C4-2B (cell line): ENCODE results near the gene SPRR2B.

ENCODE experiments used
- H3K27ac ChIP-seq: fragments of 450-650 bp; 2 replicates; pipeline ENCODE4 v1.5.1; 2017
- CTCF ChIP-seq: fragments of 450-650 bp; conservative IDR thresholded peaks from 2 replicates; pipeline ENCODE4 v1.5.1; 2017; ENCODE audit warnings: mild to moderate bottlenecking
- ZFX ChIP-seq: fragments of 450-650 bp; IDR thresholded peaks from 2 replicates; pipeline ENCODE4 v1.6.1; 2017

SPRR2B gene

GRCh38 chr1:153095764-153096163, 24.4 kb upstream of the SPRR2B start:
- TF ChIP-seq ZFX (no peak), CTCF (no peak)
- no peak overlapping the region for H3K27ac ChIP-seq

DNA sequence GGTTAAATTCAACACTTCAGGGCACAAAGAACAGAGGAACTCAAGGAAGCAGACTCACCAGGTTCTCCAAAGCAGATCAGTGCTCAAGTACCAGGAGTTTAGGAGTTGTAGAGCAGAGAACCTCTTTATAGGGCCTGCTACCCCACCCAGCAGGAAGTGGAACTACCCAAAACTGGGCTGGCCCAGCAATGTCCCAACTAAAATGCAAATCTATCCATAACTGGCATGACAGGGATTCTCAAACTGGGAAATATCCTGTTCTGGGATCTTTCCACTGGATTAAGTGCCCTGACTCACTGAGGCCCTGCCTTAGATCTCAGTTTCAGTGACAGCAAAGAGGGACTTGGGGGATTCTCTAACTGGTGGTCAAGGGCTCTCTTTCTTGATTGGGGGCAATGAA, 23.0 kb upstream of the SPRR2B start, which contains the start of gene SPRR2E:
Gene SPRR2E (minus strand): TSS at position 101 of the 400 bp plus-strand sequence. CDS start 775 bp downstream, outside the sequence.
- no peak within 1 kb of the TSS for H3K27ac ChIP-seq
- TF ChIP-seq CTCF (no peak), ZFX (no peak)

- TF ChIP-seq CTCF: no peak
- no peak for TF ChIP-seq ZFX
- no peak overlapping the region for H3K27ac ChIP-seq
These were observed 16.2 kb upstream of the SPRR2B start for GRCh38 chr1:153087652-153088051.

DNA sequence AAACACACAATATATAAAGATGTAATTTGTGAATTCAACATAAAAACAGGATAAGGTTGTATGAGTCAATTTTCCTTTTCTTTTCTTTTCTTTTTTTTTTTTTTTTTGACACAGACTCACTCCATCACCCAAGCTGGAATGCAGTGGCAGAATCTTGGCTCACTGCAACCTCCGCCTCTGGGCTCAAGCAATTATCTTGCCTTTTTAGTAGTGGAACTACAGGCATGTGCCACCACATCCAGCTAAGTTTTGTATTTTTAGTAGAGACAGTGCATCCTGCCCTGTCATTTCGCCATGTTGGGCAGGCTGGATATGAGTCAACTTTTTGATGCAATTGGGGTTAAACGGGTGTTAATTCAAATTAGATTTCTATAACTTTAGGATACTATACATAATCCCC, 10.3 kb upstream of the SPRR2B start:
- no peak overlapping the region for H3K27ac ChIP-seq
- TF ChIP-seq CTCF (no peak), ZFX (no peak)

GRCh38 chr1:153072806-153073726, 1.7 kb upstream of the SPRR2B start:
- no peak overlapping the region for H3K27ac ChIP-seq
- TF ChIP-seq ZFX (no peak), CTCF (no peak)

- TF ChIP-seq ZFX: no peak
These were observed 1.2 kb downstream of the SPRR2B start for GRCh38 chr1:153070243-153070642.

GRCh38 chr1:153058826-153059784, 12.3 kb downstream of the SPRR2B start:
- H3K27ac ChIP-seq: no peak overlapping the region
- no peak for TF ChIP-seq CTCF
- TF ChIP-seq ZFX: no peak

More at GRCh38 chr1:153070243-153070642, 1.2 kb downstream of the SPRR2B start:
- H3K27ac ChIP-seq: no peak overlapping the region
